ENCODE data around the gene TTN.

GRCh38 chr2:178480227-178481181 lies 326.7 kb downstream of the TTN start, which contains the start of gene PLEKHA3:
- TF ChIP-seq, protein P1, sequence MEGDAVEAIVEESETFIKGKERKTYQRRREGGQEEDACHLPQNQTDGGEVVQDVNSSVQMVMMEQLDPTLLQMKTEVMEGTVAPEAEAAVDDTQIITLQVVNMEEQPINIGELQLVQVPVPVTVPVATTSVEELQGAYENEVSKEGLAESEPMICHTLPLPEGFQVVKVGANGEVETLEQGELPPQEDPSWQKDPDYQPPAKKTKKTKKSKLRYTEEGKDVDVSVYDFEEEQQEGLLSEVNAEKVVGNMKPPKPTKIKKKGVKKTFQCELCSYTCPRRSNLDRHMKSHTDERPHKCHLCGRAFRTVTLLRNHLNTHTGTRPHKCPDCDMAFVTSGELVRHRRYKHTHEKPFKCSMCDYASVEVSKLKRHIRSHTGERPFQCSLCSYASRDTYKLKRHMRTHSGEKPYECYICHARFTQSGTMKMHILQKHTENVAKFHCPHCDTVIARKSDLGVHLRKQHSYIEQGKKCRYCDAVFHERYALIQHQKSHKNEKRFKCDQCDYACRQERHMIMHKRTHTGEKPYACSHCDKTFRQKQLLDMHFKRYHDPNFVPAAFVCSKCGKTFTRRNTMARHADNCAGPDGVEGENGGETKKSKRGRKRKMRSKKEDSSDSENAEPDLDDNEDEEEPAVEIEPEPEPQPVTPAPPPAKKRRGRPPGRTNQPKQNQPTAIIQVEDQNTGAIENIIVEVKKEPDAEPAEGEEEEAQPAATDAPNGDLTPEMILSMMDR (IDR thresholded peaks at IDR 0.05), result peak in 1 of 6 experiments; percentile 10
- TF ChIP-seq POLR2A (IDR thresholded peaks at IDR 0.05), result peak in 3 of 4 donors; percentile 76 to 88 (median 86)

All from esophagus squamous epithelium (tissue), 4 donors.